Right lobe of liver (tissue), 6 donors: ENCODE data around the gene MYO1B. TPM values are rescaled to one million over a fixed set of nuclear protein-coding genes. Genes with fewer than 3 reads are reported as not detected.

Source experiments
- ATAC-seq, 4 donors: fragments of 200-7000 bp; cut with Tn5 transposase; one replicate each; pipeline ENCODE4 v1.9.1; 2020; ENCODE audit warnings: mild to moderate bottlenecking in 4 of 4, moderate library complexity in 4 of 4
- DNase-seq, 3 donors: peaks; one replicate each; pipeline ENCODE4 v3.0.0-alpha.2; 2020
- H3K27ac ChIP-seq, 3 donors: fragments of 200-600 bp; one replicate each; pipeline ENCODE4 v1.8.0; 2022
- H3K27me3 ChIP-seq, 2 donors: fragments of 200-600 bp; one replicate each; pipeline ENCODE4 v1.8.0; 2022
- H3K36me3 ChIP-seq, 4 donors: fragments of 200-600 bp; sonication (generic) in 1 of 4; one replicate each; pipeline versions ENCODE4 v1.5.1 to v1.8.0; 2017 to 2022; ENCODE audit warnings: control low read depth in 1 of 4
- H3K4me1 ChIP-seq, 4 donors: fragments of 200-600 bp; sonication (generic) in 1 of 4; one replicate each; pipeline versions ENCODE4 v1.5.1 to v1.8.0; 2017 to 2022; ENCODE audit warnings: control low read depth in 1 of 4
- H3K4me3 ChIP-seq, 3 donors: fragments of 200-600 bp; one replicate each; pipeline ENCODE4 v1.8.0; 2022
- H3K9me3 ChIP-seq, 4 donors: fragments of 200-600 bp; sonication (generic) in 1 of 4; one replicate each; pipeline versions ENCODE4 v1.5.1 to v1.8.0; 2017 to 2022; ENCODE audit warnings: control low read depth in 1 of 4
- CTCF ChIP-seq, 4 donors: fragments of 200-600 bp in 3 of 4; fragments of 450-650 bp in 1 of 4; IDR thresholded peaks; one replicate each; pipeline versions ENCODE4 v1.5.1 to v1.8.0; 2016 to 2022; ENCODE audit warnings: antibody characterized with exemption in 4 of 4, mild to moderate bottlenecking in 2 of 4
- POLR2A ChIP-seq: fragments of 450-650 bp; IDR thresholded peaks from one replicate; pipeline ENCODE4 v1.6.1; 2017; ENCODE audit warnings: antibody characterized with exemption, mild to moderate bottlenecking
- WGBS: methylation state at CpG from one replicate; pipeline ENCODE4 v1.1.6; 2018; ENCODE audit warnings: low coverage, low lambda C conversion rate; ENCODE audit not compliant: insufficient coverage; ENCODE audit errors: missing lambda C conversion rate; 5-methylcytosine and 5-hydroxymethylcytosine counted together
- intact Hi-C, 2 donors: fragments of 100-400 bp; cut with DNase I; formaldehyde crosslinking; loops; one replicate each; pipeline versions ENCODE4 v1.11.2 to v1.14.1; 2022
- total RNA-seq, 6 experiments: library from RNA; depleted of rRNA in 2 of 6; stranded (reverse); fragments of >200 nt in 2 of 6; fragmentation: NEBNext Ultra II Directional in 3 of 6; extraction: Animal tissue kit (Norgen Biotek cat#: 25700) in 3 of 6; gene quantifications; one replicate each; pipeline versions ENCODE4 v1.1.0 to v1.2.4, GENCODE V29; 2016 to 2023
- donor health status: DM: no; HTN: yes; CAD: no.
- donor health status: DM: no; HTN: no; CAD: no.
- donor health status: DM: no; HTN: no; CAD: no.
- donor health status: DM: no; HTN: yes; CAD: no.
- donor health status: DM: no; HTN: yes; CAD: no.

MYO1B gene
- total RNA-seq, 6 experiments from 2014 or later, result 171 to 273 (median 221) TPM

- no peaks in the 10 kb centered on the region for H3K27me3 ChIP-seq
- 61% methylated on average over 5 of the region's 5 CpGs for WGBS
- H3K27ac ChIP-seq, result no peak overlapping the region
- intact Hi-C loops, result no loop called here
- no peak for DNase-seq
- H3K36me3 ChIP-seq, result no peaks in the 10 kb centered on the region
- no peak for ATAC-seq
- H3K4me3 ChIP-seq, result no peak overlapping the region
- H3K9me3 ChIP-seq, result no peaks in the 10 kb centered on the region
- peaks cover 0 to 17% (median under 1%) of the 10 kb centered on the region in 4 donors for H3K4me1 ChIP-seq
- no peak for TF ChIP-seq CTCF (IDR thresholded peaks at IDR 0.05)
- no peak for TF ChIP-seq POLR2A
Measured at GRCh38 chr2:191221666-191222065, 23.5 kb upstream of the MYO1B start.

GRCh38 chr2:191222507-191222906 is 22.7 kb upstream of the MYO1B start:
- H3K4me1 ChIP-seq, result peaks cover 0 to 13% (median under 1%) of the 10 kb centered on the region in 4 donors
- intact Hi-C loops, result no loop called here
- no peaks in the 10 kb centered on the region for H3K9me3 ChIP-seq
- no peak for TF ChIP-seq POLR2A
- TF ChIP-seq CTCF (IDR thresholded peaks at IDR 0.05), result no peak
- no peak overlapping the region for H3K27ac ChIP-seq
- H3K36me3 ChIP-seq, result no peaks in the 10 kb centered on the region
- no peak for DNase-seq
- no peaks in the 10 kb centered on the region for H3K27me3 ChIP-seq
- ATAC-seq, result no peak
- H3K4me3 ChIP-seq, result no peak overlapping the region
- 78% methylated on average over 4 of the region's 4 CpGs for WGBS

GRCh38 chr2:191222952-191223351 is 22.3 kb upstream of the MYO1B start:
- Histone ChIP-seq H3K4me1 (peaks cover 0 to 9% (median 0%) of the 10 kb centered on the region in 4 donors), H3K9me3 (no peaks in the 10 kb centered on the region), H3K36me3 (no peaks in the 10 kb centered on the region), H3K27ac (no peak overlapping the region), H3K4me3 (no peak overlapping the region), H3K27me3 (no peaks in the 10 kb centered on the region)
- DNase-seq, result no peak
- ATAC-seq, result no peak
- TF ChIP-seq CTCF (IDR thresholded peaks at IDR 0.05), result no peak
- TF ChIP-seq POLR2A, result no peak
- 85% methylated on average over 3 of the region's 3 CpGs for WGBS
- intact Hi-C loops, result no loop called here

GRCh38 chr2:191225126-191225525 is 20.1 kb upstream of the MYO1B start:
- 100% methylated on average over 1 of the region's 1 CpG for WGBS
- ATAC-seq (no peak), DNase-seq (no peak)
- no peaks in the 10 kb centered on the region for H3K36me3 ChIP-seq
- H3K27me3 ChIP-seq, result no peaks in the 10 kb centered on the region
- H3K9me3 ChIP-seq, result no peaks in the 10 kb centered on the region
- no peak overlapping the region for H3K27ac ChIP-seq
- no peaks in the 10 kb centered on the region for H3K4me1 ChIP-seq
- TF ChIP-seq CTCF (IDR thresholded peaks at IDR 0.05), result no peak
- no peak for TF ChIP-seq POLR2A
- intact Hi-C loops, result no loop called here
- no peak overlapping the region for H3K4me3 ChIP-seq

GRCh38 chr2:191225690-191226089 is 19.5 kb upstream of the MYO1B start:
- intact Hi-C loops, result no loop called here
- ATAC-seq (no peak), DNase-seq (no peak)
- H3K36me3 ChIP-seq, result no peaks in the 10 kb centered on the region
- no peaks in the 10 kb centered on the region for H3K27me3 ChIP-seq
- 91% methylated on average over 1 of the region's 1 CpG for WGBS
- no peaks in the 10 kb centered on the region for H3K4me1 ChIP-seq
- no peak overlapping the region for H3K27ac ChIP-seq
- H3K4me3 ChIP-seq, result no peak overlapping the region
- H3K9me3 ChIP-seq, result no peaks in the 10 kb centered on the region
- TF ChIP-seq CTCF (IDR thresholded peaks at IDR 0.05), result no peak
- TF ChIP-seq POLR2A, result no peak
